Measurements from ENCODE around the gene NOX5.
"Not testable (repeated sequence)": the region's sequence is repeated elsewhere in the genome, so short reads cannot be mapped to it uniquely, and the experiment has no call there.

The NOX5 gene

DNA sequence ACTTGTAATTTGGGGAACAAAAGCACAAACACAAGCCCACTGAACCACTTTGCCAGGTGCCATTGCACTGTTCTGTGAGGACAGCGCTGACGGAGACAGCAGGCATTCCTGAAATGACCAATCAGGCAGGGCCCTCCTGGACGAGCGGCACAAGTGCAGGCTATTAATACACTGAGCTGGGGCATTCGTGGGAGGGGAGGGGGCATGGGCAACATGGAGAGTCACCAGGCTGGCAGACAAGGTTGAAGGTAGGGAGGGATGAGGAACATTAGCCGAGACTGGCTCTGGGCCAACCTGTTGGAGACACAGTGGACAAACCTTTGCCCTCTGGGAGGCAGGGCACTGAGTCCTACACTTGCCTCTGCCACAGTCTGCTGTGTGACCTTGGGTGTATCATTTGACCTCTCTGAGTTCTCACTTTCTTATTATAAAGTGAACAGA, 45.6 kb downstream of the NOX5 start:
- DNase-seq: no peak

DNA sequence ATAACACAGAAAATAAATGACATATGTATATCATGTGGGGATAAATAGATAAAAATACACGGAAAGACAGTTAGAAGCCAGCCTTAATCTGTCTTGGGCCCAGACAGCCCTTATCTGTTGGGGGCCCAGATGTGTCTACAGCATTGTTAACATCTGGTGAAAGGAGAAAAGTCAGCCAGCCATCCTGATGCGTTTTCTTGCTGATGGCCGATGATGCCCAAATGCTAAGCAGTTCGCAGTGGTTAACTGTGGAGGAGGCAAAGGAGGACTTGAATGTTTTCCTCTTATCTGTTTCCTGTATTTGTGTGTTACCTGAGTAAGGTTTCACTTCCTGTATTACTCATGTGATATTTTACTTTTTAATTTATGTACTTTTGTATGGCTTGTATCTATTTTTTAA, 46.2 kb downstream of the NOX5 start:
- DNase-seq: peak; percentile 7

DNA sequence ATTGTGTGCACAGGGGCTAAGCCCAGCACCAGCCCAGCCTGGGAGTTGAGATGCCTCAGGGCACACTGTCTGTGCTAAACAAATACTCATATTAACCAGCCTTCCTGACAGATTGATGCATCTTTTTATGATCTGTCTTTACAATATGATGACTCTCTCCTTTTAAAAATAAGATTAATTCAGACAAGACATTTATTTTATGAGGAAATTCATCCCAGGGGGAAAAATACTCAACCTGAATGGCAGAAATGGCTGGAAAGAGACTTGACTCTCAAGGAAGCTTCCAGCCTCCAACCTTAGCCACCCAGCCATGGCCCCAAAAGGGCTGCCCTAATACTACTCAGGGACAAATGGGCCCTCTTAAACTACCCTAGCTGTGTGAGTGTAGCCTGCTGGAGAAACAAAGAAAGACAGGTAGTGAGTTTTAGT, 46.9 kb downstream of the NOX5 start:
- no peak for DNase-seq

DNA sequence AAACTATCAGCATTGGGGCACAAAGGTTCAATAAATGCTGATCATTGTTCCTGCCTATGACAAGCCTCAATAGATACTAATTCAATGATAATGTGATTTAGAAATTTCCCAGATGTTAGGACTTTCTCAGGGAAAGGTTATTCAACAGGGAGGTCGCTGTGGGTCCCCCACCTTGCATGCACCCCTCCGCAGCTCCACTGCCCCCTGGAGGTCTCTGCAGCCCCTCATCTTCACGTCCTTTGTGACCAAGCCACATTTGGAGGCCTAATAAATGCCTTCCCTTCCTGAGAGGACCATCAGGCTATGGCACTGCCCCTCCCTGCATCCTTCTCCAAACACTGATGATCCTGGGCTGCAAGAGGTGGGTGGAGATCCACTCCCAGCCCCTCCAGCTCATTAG, 50.2 kb downstream of the NOX5 start:
- DNase-seq: no peak

DNA sequence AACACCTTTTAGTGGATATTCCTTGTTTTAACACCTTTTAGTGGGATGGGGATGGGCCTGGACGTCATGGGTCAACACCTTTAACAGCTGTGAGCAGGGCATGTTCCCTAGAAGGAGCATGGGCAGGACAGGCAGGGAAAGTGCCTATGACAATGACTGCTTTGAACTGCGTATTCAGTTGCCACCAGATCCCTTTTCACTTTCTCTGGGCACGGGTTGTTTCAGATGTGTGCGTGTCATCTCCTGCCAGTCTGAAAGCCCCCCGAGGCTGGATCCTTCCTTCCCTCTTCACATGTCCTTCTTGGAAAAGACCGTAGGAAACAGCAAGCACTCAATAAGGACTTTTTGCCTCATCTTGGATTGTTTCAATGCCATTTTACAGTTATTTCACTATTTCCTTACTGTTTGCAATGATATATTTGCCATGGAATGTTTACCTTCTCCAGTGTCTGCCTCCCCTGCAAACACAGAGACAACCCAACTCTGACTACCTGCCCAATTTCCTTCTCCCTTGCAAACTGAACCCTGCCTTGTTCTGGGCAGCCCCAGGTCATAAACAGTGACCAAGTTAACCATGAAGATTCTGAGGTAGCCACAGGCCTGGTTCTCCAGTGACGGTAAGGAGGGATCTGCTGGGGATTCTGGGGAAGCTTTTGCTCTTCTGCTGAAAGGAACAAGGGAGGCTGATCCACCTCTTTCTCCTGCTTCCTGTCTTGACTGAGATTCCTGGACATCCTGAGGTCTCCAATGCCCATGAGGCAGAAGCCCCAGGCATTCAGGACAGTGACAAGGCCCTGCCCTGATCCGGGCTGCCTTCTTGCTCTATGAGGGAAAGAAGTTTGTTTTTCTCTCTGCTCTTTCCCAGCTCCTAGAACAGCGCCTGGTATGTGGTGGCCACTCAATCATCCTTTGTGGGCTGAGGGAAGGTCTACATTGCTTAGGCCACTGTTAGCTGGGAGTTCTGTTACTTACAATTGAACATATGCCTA, 51.8 kb downstream of the NOX5 start:
- DNase-seq: no peak

DNA sequence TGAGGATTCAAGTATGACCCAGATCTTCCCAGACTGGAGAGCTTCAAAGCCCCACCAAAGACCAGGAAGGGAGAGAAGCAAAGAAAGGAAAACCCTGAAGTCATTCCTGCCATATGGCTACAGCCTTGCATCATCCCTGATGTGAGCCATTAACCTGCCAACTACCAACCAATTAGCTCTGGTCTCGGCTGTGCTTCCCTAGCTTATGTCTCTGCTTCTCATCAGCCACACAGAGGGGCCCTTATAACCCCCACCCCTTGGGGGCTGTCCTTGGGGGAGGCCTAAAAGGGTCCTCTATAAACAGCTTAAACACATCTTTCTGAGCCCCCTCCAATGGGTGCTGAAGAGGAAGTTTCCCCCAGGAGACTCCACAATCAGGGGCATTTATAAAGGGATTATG, 52.8 kb downstream of the NOX5 start:
- DNase-seq: no peak

DNA sequence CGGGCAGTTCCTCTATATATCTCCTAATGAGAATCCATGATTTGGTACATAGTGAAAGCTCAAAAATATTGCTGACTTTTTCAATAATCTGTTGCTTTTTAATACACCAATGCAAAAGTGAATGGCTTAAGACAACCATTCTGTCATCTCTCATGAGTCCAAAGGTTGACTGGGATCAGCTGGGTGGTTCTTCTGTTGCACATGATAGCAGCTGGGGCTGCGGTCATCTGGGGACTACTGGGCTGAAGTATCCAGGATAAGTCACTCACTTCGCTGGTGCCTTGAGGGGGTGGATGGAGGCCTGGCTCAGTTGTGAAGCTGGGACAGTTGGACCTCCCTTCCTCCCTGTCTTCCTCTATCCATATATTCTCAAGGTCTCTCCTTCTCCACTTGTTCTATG, 53.7 kb downstream of the NOX5 start:
- DNase-seq: no peak

DNA sequence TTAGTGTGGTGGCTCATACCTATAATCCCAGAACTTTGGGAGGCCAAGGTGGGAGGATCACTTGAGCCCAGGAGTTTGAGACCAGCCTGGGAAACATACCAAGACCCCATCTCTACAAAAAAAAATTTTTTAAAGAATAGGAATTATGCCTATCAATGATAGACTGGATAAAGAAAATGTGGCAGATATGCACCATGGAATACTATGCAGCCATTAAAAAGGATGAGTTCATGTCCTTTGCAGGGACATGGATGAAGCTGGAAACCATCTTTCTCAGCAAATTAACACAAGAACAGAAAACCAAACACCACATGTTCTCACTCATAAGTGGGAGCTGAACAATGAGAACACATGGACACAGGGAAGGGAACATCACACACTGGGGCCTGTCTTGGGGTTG, 54.8 kb downstream of the NOX5 start:
- DNase-seq: not testable (repeated sequence)

DNA sequence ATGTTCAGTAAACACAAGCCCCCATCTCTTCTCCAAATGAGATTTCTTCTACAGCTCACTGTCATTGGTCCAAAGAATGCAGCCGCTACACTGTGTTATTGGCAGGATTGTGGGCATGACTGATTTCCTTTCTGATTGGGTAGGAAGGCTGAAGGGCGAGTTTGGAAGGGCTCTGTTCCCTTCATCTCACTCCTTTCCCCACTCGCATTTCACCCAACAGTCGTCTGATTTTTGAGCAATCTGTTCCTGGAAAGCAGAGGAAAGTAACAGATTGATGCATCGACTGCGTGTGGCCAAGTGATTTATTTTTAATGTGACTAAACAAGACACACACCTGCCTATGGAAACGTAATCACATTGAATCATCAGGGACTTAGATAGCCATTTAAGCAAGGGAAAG, 55.5 kb downstream of the NOX5 start:
- DNase-seq: no peak

DNA sequence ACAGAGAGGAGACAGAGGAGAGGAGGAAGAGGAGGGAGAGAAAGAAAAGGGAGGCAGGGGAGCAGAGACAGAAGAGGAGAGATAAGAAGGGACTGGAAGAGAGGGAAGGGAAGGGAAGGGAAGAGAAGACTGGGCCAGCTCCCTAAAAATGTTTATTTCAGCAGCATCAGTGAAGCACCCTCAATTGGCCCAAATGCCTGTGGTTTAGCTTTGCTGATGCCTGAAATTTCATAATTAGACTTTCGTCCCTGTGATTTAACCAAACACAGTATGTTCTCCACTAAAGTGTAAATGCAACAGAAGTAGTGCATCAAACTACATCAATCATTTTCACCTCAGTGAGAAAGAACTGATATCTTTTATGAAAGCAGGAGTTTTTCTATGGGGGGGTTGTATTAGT, 55.9 kb downstream of the NOX5 start:
- no peak for DNase-seq

DNA sequence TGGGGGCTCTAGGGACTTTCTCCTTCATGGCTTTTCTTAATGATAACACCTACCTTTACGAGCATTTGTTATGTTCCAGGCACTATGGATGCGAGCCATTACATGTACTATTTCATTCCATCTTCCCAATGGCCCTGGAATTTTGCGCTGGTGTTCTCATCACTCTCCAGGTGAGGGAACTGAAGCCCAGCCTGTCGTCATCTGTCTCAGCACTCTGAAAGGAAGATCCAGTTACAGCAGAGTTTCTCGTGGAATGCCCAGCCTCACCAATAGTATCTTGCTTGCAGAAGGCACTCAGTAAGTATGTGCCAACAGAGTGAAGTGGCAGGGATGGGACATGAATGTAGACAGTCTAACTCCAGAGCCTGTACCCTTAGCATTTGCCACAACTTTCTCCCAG, 56.8 kb downstream of the NOX5 start:
- no peak for DNase-seq

DNA sequence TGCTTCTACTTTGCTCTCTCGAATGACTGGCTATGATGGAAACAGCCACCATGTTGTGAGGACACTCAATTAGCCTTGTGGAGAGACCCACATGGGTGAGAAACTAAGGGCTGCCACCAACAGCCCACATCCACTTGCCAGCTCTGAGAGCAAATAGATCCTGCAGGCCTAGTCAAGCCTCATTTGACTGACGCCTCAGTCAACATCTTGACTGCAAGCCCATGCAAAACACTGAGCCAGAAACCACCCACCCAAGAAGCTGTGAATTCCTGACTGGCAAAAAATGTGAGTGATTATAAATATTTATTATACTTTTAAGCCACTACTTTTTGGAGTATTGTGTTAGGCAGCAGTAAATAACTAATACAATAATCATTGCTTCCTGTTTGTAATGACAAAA, 58.4 kb downstream of the NOX5 start:
- DNase-seq: no peak

DNA sequence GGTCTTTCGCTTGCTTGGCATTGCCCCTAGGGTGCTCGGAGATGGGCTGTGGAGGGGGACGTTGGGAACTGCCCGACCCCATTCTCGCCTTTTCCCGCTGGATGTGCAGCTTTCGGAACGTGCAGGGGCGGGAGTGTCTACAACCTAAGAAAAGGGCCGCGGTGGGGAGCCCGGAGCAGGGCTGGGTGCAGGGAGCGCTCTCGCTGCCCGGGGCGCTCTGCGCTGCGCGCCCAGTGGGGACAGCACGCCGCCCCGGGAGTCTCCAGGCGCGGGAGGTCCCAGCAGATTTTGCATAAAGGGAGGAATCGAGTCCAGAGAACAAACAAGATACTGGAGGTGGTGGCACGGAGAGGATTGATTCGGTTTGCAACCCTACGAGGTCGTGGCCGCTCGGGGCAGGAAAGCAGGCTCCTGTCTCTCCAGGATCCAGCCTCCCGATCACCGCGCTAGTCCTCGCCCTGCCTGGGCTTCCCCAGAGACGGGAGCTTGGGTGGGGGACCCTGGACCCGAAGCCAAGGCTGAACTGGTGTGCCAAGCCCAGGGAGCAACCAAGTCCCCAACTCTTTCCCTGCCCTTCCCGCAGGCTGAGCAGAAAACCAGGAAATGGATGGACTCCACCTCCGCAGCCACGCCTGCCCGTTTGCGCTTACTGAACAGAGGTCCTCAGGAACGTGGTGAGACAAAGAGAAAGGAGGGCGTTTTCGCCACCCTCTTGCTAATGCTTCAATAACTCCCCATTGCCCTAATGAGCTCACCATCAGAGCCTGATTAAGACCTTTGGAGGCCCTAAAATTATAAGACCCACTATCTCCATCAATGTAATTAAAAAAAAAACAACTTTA, 59.7 kb downstream of the NOX5 start:
- DNase-seq: no peak

DNA sequence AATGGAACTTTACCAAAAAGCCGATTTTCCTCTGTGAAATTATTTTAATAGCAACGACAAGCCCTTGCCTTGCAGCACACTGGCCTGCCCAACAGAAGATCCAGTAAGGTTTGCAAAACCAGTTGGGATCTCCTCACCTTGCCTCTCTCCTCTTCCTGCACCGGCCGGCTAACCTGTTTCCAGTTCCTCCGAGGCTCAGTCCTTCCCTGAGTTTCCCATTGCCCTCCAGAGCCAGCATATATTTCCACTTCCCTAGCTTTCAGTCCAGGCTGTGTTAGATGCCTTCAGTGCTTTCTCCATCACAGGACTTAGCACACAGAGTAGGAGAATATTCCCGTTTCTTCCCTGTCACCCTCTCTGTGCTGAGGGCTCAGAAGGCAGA, 60.3 kb downstream of the NOX5 start:
- DNase-seq: no peak

DNA sequence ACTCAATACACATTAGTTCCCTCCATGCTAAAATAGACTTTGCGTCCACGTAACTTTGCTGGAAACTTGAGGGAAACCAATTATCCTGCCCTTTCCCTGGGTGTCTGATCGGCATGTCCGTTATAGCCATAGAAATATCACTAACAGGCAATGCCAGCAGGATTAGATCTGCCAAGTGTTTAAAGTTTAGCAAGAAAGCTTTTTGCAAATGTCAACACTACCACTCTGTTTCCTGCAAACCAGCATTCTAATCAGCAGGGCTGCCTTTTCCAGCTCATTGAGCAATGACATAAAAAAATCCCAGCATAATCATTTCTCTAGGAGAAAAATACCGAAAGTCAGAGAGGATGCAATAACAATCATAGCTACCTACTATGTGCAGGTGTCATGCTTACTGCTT, 60.9 kb downstream of the NOX5 start:
- no peak for DNase-seq

DNA sequence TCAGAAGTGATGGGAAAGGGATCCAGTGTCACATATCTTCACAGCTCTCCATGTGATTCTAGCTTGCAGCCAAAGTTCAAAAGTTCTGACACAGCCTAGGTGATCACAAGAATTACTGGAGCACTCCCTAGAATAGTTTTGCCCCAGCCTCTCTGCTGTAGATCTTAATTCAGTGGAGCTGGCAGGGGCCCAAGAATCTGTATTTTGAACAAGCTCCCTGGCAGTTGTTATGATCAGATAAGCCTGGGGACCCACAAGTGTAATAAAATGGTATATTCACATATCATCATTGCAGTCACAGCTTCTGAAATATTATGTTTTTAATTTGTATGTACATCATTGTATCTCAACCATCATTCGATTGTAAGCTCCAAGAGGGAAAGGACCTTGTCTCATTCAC, 62.3 kb downstream of the NOX5 start:
- DNase-seq: no peak

DNA sequence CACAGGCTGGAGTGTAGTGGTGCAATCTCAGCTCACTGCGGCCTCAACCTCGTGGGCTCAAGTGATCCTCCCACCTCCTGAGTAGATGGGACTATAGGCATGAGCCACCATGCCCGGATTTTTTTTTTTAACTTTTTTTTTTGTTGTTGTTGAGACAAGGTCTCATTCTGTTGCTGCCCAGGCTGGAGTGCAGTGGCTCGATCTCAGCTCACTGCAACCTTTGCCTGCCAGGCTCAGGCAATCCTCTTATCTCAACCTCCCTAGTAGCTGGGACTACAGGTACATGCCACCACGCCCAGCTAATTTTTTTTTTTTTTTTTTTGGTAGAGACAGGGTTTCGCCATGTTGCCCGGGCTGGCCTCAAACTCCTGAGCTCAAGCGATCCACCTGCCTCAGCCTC, 64.1 kb downstream of the NOX5 start:
- DNase-seq: no peak

DNA sequence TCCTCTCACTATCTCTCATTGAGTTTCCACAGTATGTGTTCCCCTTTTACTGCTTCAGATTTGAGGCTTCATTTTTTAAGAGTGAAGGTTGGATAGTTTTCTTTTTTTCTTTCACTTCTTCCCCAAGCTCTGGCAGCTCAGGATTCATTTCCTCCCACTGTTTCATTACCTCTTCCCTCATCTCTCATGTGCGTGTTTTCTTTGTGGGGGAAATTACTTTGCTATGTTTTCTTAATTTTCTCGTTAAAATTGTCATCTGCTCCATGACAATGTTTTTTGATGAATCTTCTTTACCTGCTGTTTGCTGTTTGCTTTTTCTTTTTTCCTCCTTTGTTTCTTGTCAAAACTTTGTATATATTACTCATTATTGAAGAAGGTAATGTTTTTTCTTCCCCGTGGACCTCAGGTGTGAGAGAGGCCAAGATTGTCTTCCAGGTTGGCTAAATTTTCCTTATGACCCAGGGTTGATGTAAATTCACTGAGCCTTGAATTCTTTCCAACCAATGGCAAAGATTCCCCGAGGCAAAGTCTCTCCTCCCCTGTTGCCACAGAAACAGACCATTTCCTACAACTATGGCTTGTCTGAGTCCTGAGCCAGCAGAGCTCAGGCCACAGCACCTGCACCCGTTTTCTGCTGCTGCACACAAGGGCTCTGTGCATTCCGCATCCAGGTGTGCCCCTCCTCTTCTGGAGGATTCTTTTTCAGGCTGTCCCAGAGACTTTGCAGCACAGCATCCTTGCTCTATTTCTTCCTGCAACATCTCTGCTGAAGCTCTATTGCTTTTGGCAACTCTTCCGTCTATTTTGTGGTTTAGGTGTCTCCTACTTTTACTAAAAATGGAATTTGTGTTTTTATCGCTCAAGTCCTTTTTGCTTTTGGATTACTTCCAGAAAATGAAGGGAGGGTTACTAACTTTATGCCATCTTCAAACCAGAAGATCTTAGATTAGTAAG, 66.1 kb downstream of the NOX5 start:
- DNase-seq: no peak

DNA sequence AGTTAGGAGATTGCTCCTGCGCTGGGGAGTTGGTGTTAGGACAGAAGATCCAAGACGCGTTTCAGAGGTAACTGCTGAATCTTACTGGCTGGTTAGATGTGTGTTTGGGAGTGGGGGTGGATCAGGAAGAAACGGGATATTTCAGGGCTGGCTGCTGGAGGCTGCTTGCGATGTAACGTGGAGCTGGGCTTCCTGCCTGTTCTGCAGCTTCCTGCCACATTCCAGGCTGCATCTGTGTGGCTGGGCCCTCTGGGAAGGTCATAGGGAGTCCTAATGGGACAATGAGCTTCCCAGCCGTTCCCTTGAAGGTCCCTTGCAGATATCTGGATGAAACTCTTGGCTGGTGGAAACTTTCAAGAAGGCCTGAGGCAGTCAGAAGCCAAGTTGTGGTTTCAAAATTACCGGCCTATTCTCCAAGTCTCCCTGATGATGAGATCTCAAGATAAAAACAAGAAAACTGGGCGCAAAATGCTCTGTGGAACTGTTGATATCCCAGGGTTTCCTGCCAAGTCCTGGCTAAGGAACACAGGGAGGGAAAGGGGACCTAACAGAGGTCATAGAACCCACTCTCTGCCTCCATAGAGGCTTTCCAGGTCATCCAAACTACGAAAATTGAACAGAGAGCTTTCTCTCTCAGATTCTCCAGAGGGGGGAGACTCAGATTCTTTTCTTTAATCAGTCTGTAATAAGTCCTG, 67.0 kb downstream of the NOX5 start:
- DNase-seq: no peak

DNA sequence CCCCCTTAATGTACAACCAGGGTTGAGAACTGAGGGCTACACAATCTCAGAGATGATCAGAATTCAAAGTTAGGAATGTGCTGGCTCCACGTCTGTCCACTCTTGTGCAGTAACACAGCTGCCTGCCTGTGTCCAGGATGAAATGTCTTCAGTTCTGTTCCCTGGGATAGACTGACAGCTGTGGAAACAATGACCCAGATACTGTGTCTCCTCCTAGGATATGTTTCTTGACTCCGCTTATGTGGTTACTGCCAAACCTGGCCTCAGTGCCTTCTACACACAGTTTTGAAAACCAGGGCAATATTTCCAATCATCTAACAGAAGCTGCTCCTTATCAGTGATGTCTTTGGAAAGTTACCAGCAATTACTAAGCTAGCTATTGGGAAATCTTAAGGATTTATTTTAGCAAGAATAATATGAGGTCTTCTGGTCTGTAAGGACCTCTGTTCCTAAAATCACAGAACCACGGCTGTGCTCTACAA, 67.6 kb downstream of the NOX5 start:
- DNase-seq: no peak

DNA sequence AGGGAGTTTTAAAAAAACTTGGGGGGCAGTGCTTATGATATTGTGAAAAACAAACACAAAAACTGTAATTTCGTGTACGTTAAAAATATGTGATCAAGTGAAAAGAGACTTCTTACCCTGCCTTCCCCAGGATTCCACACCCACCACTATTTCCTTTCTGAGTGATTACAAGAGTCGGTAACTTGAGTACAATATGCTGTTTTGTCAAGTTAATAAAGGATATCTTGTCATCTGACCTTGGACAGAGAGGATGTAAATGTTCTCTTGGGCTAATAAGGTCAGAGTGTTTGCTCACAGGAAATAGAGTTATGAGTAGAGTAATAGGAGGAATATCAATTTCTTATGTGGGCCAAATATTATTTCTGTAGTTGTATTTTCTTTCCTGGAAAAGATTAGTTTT, 68.1 kb downstream of the NOX5 start:
- no peak for DNase-seq

Measured in activated T-cell treated with anti-CD3 and anti-CD28 coated beads for 4 hours (primary cell).